ENCODE results near the gene MTA1. TPM values are rescaled to one million over a fixed set of nuclear protein-coding genes. Genes with fewer than 3 reads are reported as not detected.

Gene MTA1
- total RNA-seq, 1 experiment from 2014 or later = 238 TPM

GRCh38 chr14:105466531-105467248 lies 47.1 kb downstream of the MTA1 start:
- TF ChIP-seq CTCF (conservative IDR thresholded peaks at IDR 0.05; ENCODE audit: low read depth, low read length) (no peak), EZH2 (IDR thresholded peaks at IDR 0.05; ENCODE audit: borderline replicate concordance, low read depth, low read length, poor library complexity, severe bottlenecking) (no peak)
- Histone ChIP-seq H3K36me3 (ENCODE audit: insufficient read depth, low read length, poor library complexity, severe bottlenecking) (peaks cover 48% of the 10 kb centered on the region), H3K27me3 (replicated peaks; ENCODE audit: insufficient read depth, low read depth, low read length, poor library complexity) (no peaks in the 10 kb centered on the region), H3K4me1 (ENCODE audit: insufficient read depth, low read length, poor library complexity, severe bottlenecking) (peaks cover 37% of the 10 kb centered on the region), H3K27ac (ENCODE audit: low read depth, low read length, poor library complexity, severe bottlenecking) (no peak overlapping the region), H3K4me3 (ENCODE audit: low read depth, low read length, poor library complexity, severe bottlenecking) (no peak overlapping the region), H3K9me3 (ENCODE audit: low read depth, low read length, poor library complexity, severe bottlenecking) (no peaks in the 10 kb centered on the region)
- ChIA-PET POLR2A (ENCODE audit: low non-redundant PET) (no interaction called here), CTCF (interaction anchor here (1.4 to 1.5 kb wide), 2 partner anchors 14 to 23 kb away, joined by 4 read pairs; no protein-coding TSS in a partner anchor)
- DNase-seq (ENCODE audit: low spot score) = no peak
- BruUV-seq (replicated peaks) = no TSS peak
- intact Hi-C loops (cut with micrococcal nuclease; ENCODE audit: unreplicated experiment) = no loop called here

- POLR2A ChIA-PET (ENCODE audit: low non-redundant PET) = no interaction called here
- no peak for TF ChIP-seq EZH2 (IDR thresholded peaks at IDR 0.05; ENCODE audit: borderline replicate concordance, low read depth, low read length, poor library complexity, severe bottlenecking)
- TF ChIP-seq CTCF (conservative IDR thresholded peaks at IDR 0.05; ENCODE audit: low read depth, low read length) = no peak
- CTCF ChIA-PET = interaction anchor here (1.4 to 1.5 kb wide), 2 partner anchors 13 to 23 kb away, joined by 4 read pairs; no protein-coding TSS in a partner anchor
- H3K27me3 ChIP-seq (replicated peaks; ENCODE audit: insufficient read depth, low read depth, low read length, poor library complexity) = no peaks in the 10 kb centered on the region
- H3K27ac ChIP-seq (ENCODE audit: low read depth, low read length, poor library complexity, severe bottlenecking) = no peak overlapping the region
- peaks cover 44% of the 10 kb centered on the region for H3K4me1 ChIP-seq (ENCODE audit: insufficient read depth, low read length, poor library complexity, severe bottlenecking)
- BruUV-seq (replicated peaks) = no TSS peak
- H3K9me3 ChIP-seq (ENCODE audit: low read depth, low read length, poor library complexity, severe bottlenecking) = no peaks in the 10 kb centered on the region
- H3K4me3 ChIP-seq (ENCODE audit: low read depth, low read length, poor library complexity, severe bottlenecking) = no peak overlapping the region
- peaks cover 45% of the 10 kb centered on the region for H3K36me3 ChIP-seq (ENCODE audit: insufficient read depth, low read length, poor library complexity, severe bottlenecking)
- DNase-seq (ENCODE audit: low spot score) = no peak
- intact Hi-C loops (cut with micrococcal nuclease; ENCODE audit: unreplicated experiment) = no loop called here
Measured at GRCh38 chr14:105467249-105467941, 47.8 kb downstream of the MTA1 start.

DNA sequence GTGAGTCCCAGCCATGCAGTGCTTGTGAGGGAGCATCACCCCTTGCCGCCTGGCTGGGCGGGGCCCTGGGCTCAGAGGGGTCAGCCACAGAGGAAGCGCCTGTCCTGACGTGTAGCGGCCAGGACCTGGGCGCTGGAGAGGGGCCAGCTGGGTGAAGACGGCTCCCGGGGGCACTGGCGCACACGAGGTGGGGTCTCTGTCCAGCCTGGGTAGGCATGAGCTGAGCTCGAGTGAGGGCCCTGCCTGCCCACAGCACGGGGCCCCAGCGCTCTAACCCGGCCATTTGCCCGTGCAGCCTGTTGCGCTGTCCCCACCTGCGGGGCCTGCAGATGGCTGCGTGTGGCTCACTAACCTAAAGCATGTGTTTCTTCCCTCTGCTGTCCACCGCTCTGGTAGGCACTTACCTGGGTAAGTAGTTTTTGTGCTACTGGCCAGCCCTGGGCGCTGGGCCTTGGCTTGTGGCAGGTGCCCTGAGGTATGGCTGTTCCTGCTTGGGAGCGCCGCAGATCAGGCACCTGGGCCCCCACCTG lies 48.4 kb downstream of the MTA1 start:
- no peak for DNase-seq (ENCODE audit: low spot score)
- ChIA-PET POLR2A (ENCODE audit: low non-redundant PET) (no interaction called here), CTCF (interaction anchor here (1.4 to 1.5 kb wide), 2 partner anchors 12 to 22 kb away, joined by 4 read pairs; no protein-coding TSS in a partner anchor)
- no peak overlapping the region for H3K4me3 ChIP-seq (ENCODE audit: low read depth, low read length, poor library complexity, severe bottlenecking)
- no peaks in the 10 kb centered on the region for H3K27me3 ChIP-seq (replicated peaks; ENCODE audit: insufficient read depth, low read depth, low read length, poor library complexity)
- no peaks in the 10 kb centered on the region for H3K9me3 ChIP-seq (ENCODE audit: low read depth, low read length, poor library complexity, severe bottlenecking)
- peaks cover 50% of the 10 kb centered on the region for H3K4me1 ChIP-seq (ENCODE audit: insufficient read depth, low read length, poor library complexity, severe bottlenecking)
- H3K27ac ChIP-seq (ENCODE audit: low read depth, low read length, poor library complexity, severe bottlenecking) = no peak overlapping the region
- no TSS peak for BruUV-seq (replicated peaks)
- intact Hi-C loops (cut with micrococcal nuclease; ENCODE audit: unreplicated experiment) = no loop called here
- H3K36me3 ChIP-seq (ENCODE audit: insufficient read depth, low read length, poor library complexity, severe bottlenecking) = peaks cover 43% of the 10 kb centered on the region
- TF ChIP-seq EZH2 (IDR thresholded peaks at IDR 0.05; ENCODE audit: borderline replicate concordance, low read depth, low read length, poor library complexity, severe bottlenecking) (no peak), CTCF (conservative IDR thresholded peaks at IDR 0.05; ENCODE audit: low read depth, low read length) (no peak)
